Endothelial cell (in vitro differentiated cells): Measurements from ENCODE around the gene CHD2. TPM values are rescaled to one million over a fixed set of nuclear protein-coding genes. Genes with fewer than 3 reads are reported as not detected.
"Not testable (repeated sequence)": the region's sequence is repeated elsewhere in the genome, so short reads cannot be mapped to it uniquely, and the experiment has no call there.

Experiments
- DNase-seq: peaks from one replicate; pipeline ENCODE4 v3.0.0; 2021; ENCODE audit warnings: low spot score
- H3K27ac Mint-ChIP-seq: one replicate; pipeline ENCODE4 v1.8.0; 2021; ENCODE audit warnings: mixed read lengths, inconsistent platforms; ENCODE audit not compliant: unreplicated experiment
- H3K27me3 Mint-ChIP-seq: one replicate; pipeline ENCODE4 v1.8.0; 2021; ENCODE audit warnings: mild to moderate bottlenecking, moderate library complexity, mixed read lengths, inconsistent platforms; ENCODE audit not compliant: unreplicated experiment
- H3K36me3 Mint-ChIP-seq: one replicate; pipeline ENCODE4 v1.8.0; 2021; ENCODE audit warnings: mild to moderate bottlenecking, low read depth, mixed read lengths, inconsistent platforms; ENCODE audit not compliant: unreplicated experiment
- H3K4me1 Mint-ChIP-seq: one replicate; pipeline ENCODE4 v1.8.0; 2021; ENCODE audit warnings: mild to moderate bottlenecking, mixed read lengths, inconsistent platforms; ENCODE audit not compliant: unreplicated experiment
- H3K4me3 Mint-ChIP-seq: one replicate; pipeline ENCODE4 v1.8.0; 2021; ENCODE audit warnings: mild to moderate bottlenecking, mixed read lengths, inconsistent platforms; ENCODE audit not compliant: unreplicated experiment
- H3K9me3 Mint-ChIP-seq: one replicate; pipeline ENCODE4 v1.8.0; 2021; ENCODE audit warnings: mixed read lengths, inconsistent platforms; ENCODE audit not compliant: unreplicated experiment
- CTCF ChIP-seq: fragments of 200-600 bp; sonication (generic); IDR thresholded peaks from one replicate; pipeline ENCODE4 v1.5.0; 2021; ENCODE audit warnings: antibody characterized with exemption; ENCODE audit not compliant: unreplicated experiment
- total RNA-seq: library from RNA; stranded (reverse); fragmentation: NEBNext Ultra II Directional; extraction: Animal tissue kit (Norgen Biotek cat#: 25700); gene quantifications from one replicate; pipeline ENCODE4 v1.2.1, GENCODE V29; 2021; ENCODE audit not compliant: unreplicated experiment

The CHD2 gene
- total RNA-seq, 1 donor from 2014 or later: 96.3 TPM

- Mint-ChIP-seq H3K27me3 (no peaks in the 10 kb centered on the region), H3K4me3 (no peak overlapping the region), H3K36me3 (no peaks in the 10 kb centered on the region), H3K27ac (no peak overlapping the region), H3K4me1 (peaks cover 8% of the 10 kb centered on the region), H3K9me3 (no peaks in the 10 kb centered on the region)
- no peak for TF ChIP-seq CTCF
- DNase-seq: no peak
Measured at GRCh38 chr15:93059442-93059841, 159.3 kb downstream of the CHD2 start.

- Mint-ChIP-seq H3K27me3 (no peaks in the 10 kb centered on the region), H3K9me3 (no peaks in the 10 kb centered on the region), H3K4me3 (no peak overlapping the region), H3K27ac (no peak overlapping the region), H3K36me3 (no peaks in the 10 kb centered on the region), H3K4me1 (peaks cover 8% of the 10 kb centered on the region)
- no peak for DNase-seq
- TF ChIP-seq CTCF: no peak
Measured at GRCh38 chr15:93060336-93061248, 160.5 kb downstream of the CHD2 start.

GRCh38 chr15:93062628-93063261 is 162.6 kb downstream of the CHD2 start:
- H3K9me3 Mint-ChIP-seq, H3K4me3 Mint-ChIP-seq, H3K4me1 Mint-ChIP-seq, H3K36me3 Mint-ChIP-seq, H3K27ac Mint-ChIP-seq, DNase-seq, H3K27me3 Mint-ChIP-seq: not testable (repeated sequence)

GRCh38 chr15:93063262-93063671 is 163.1 kb downstream of the CHD2 start:
- no peak for DNase-seq
- Mint-ChIP-seq H3K4me3 (no peak overlapping the region), H3K27ac (no peak overlapping the region), H3K27me3 (peaks cover 1% of the 10 kb centered on the region), H3K4me1 (peaks cover 3% of the 10 kb centered on the region), H3K9me3 (no peaks in the 10 kb centered on the region), H3K36me3 (no peaks in the 10 kb centered on the region)
- TF ChIP-seq CTCF: no peak

- Mint-ChIP-seq H3K4me1 (peaks cover 3% of the 10 kb centered on the region), H3K9me3 (no peaks in the 10 kb centered on the region), H3K36me3 (no peaks in the 10 kb centered on the region), H3K27ac (no peak overlapping the region), H3K4me3 (no peak overlapping the region), H3K27me3 (peaks cover 2% of the 10 kb centered on the region)
- no peak for DNase-seq
- no peak for TF ChIP-seq CTCF
Measured at GRCh38 chr15:93063796-93064690, 163.9 kb downstream of the CHD2 start.
